SK-N-SH (cell line): ENCODE data around the gene SLC26A4. TPM values are rescaled to one million over a fixed set of nuclear protein-coding genes. Genes with fewer than 3 reads are reported as not detected.

Source experiments
- CTCF ChIA-PET: fragments of 300-600, 350-600 bp; formaldehyde crosslinking; extraction: SDS; loops from one replicate; lab custom pipeline; 2021; lab: Yijun Ruan, JAX
- POLR2A ChIA-PET: fragments of 350-600 bp; sonication (Branson Sonifier 250); formaldehyde crosslinking; extraction: SDS; loops from one replicate; lab custom pipeline; 2020; ENCODE audit warnings: antibody characterized with exemption, inconsistent platforms; lab: Yijun Ruan, JAX
- DNase-seq: peaks from one replicate; pipeline ENCODE4 v3.0.0; 2012
- H2AFZ ChIP-seq: fragments of 200-600 bp; sonication (generic); 2 replicates; pipeline ENCODE4 v1.8.1; 2016; ENCODE audit warnings: antibody characterized with exemption, mild to moderate bottlenecking, low read depth
- H3F3A ChIP-seq: fragments of 200-600 bp; sonication (generic); replicated peaks from 2 replicates; pipeline ENCODE3; 2016; ENCODE audit warnings: antibody characterized with exemption, mild to moderate bottlenecking; ENCODE audit not compliant: insufficient read depth
- H3K27ac ChIP-seq, 2 experiments: fragments of 200-500 bp in 1 of 2; fragments of 200-600 bp in 1 of 2; sonication (Bioruptor generic) in 1 of 2; sonication (generic), shearing (Covaris generic) in 1 of 2; 2 replicates each; pipeline versions ENCODE4 v1.5.1 to v1.6.1; 2014 to 2016; ENCODE audit warnings: low read depth in 2 of 2, inconsistent platforms in 1 of 2, low read length in 1 of 2, mild to moderate bottlenecking in 1 of 2, mixed read lengths in 1 of 2
- H3K27me3 ChIP-seq: fragments of 200-600 bp; sonication (generic), shearing (Covaris generic); 2 replicates; pipeline ENCODE4 v1.6.1; 2016; ENCODE audit warnings: mixed run types; ENCODE audit not compliant: insufficient read depth
- H3K36me3 ChIP-seq, 2 experiments: fragments of 200-500 bp in 1 of 2; fragments of 200-600 bp in 1 of 2; sonication (Bioruptor generic) in 1 of 2; sonication (generic) in 1 of 2; replicated peaks in 1 of 2; 2 replicates each; pipeline versions ENCODE3 to v1.5.1; 2014 to 2016; ENCODE audit warnings: low read length in 1 of 2, mild to moderate bottlenecking in 1 of 2; ENCODE audit not compliant: insufficient read depth in 2 of 2, control insufficient read depth in 1 of 2
- H3K4me1 ChIP-seq, 2 experiments: fragments of 200-500 bp in 1 of 2; fragments of 200-600 bp in 1 of 2; sonication (Bioruptor generic) in 1 of 2; sonication (generic), shearing (Covaris generic) in 1 of 2; 2 replicates each; pipeline versions ENCODE4 v1.5.1 to v1.6.1; 2014 to 2016; ENCODE audit warnings: low read depth in 1 of 2, low read length in 1 of 2, mixed run types in 1 of 2; ENCODE audit not compliant: insufficient read depth in 2 of 2, control insufficient read depth in 1 of 2
- H3K4me2 ChIP-seq: fragments of 200-600 bp; sonication (generic), shearing (Covaris generic); 2 replicates; pipeline ENCODE4 v1.6.1; 2017; ENCODE audit warnings: mixed run types
- H3K4me3 ChIP-seq, 2 experiments: fragments of 200-500 bp in 1 of 2; fragments of 200-600 bp in 1 of 2; sonication (Bioruptor generic) in 1 of 2; sonication (generic), shearing (Covaris generic) in 1 of 2; 2 replicates each; pipeline versions ENCODE4 v1.5.1 to v1.8.1; 2014 to 2016; ENCODE audit warnings: low read depth in 2 of 2, inconsistent platforms in 1 of 2, low read length in 1 of 2, mild to moderate bottlenecking in 1 of 2, mixed read lengths in 1 of 2, moderate library complexity in 1 of 2
- H3K79me2 ChIP-seq: fragments of 200-600 bp; sonication (generic); 2 replicates; pipeline ENCODE4 v1.8.1; 2017; ENCODE audit warnings: mild to moderate bottlenecking; ENCODE audit not compliant: insufficient read depth
- H3K9ac ChIP-seq: fragments of 200-600 bp; sonication (generic); 2 replicates; pipeline ENCODE4 v1.6.1; 2017; ENCODE audit warnings: mixed run types
- H3K9me2 ChIP-seq: fragments of 200-600 bp; sonication (generic); 2 replicates; pipeline ENCODE4 v1.6.1; 2017; ENCODE audit warnings: mixed run types
- H3K9me3 ChIP-seq: fragments of 200-600 bp; sonication (generic); 2 replicates; pipeline ENCODE4 v1.6.1; 2017; ENCODE audit warnings: mixed run types, mild to moderate bottlenecking, moderate library complexity
- H4K20me1 ChIP-seq: fragments of 200-600 bp; sonication (generic); 2 replicates; pipeline ENCODE4 v1.6.1; 2017; ENCODE audit warnings: mild to moderate bottlenecking, mixed run types; ENCODE audit not compliant: insufficient read depth
- CHD2 ChIP-seq: fragments of 150-350 bp; IDR thresholded peaks from 2 replicates; pipeline ENCODE4 v1.6.1; 2018; ENCODE audit warnings: low read length; ENCODE audit not compliant: partially characterized antibody
- ELF1 ChIP-seq: IDR thresholded peaks from 2 replicates; pipeline ENCODE4 v1.4.0; 2012
- EZH2phosphoT487 ChIP-seq: fragments of 200-600 bp; sonication (generic); IDR thresholded peaks from 2 replicates; pipeline ENCODE4 v1.6.1; 2017; ENCODE audit warnings: low read depth, mixed run types, mild to moderate bottlenecking, antibody characterized with exemption, moderate library complexity, borderline replicate concordance
- FOXJ3 ChIP-seq: sonication (generic); formaldehyde crosslinking; IDR thresholded peaks from 2 replicates; pipeline ENCODE4 v1.5.1; 2020; ENCODE audit warnings: mild to moderate bottlenecking, missing genetic modification reagents
- FOXM1 ChIP-seq: IDR thresholded peaks from 2 replicates; pipeline ENCODE4 v1.4.0; 2012; ENCODE audit warnings: low read depth, mild to moderate bottlenecking
- GABPA ChIP-seq: IDR thresholded peaks from 2 replicates; pipeline ENCODE4 v1.4.0; 2012; ENCODE audit warnings: low read depth, mild to moderate bottlenecking
- GATA2 ChIP-seq: sonication (generic); formaldehyde crosslinking; IDR thresholded peaks from 2 replicates; pipeline ENCODE4 v1.5.0; 2020; ENCODE audit warnings: mild to moderate bottlenecking, missing genetic modification reagents
- IRF3 ChIP-seq: fragments of 150-350 bp; IDR thresholded peaks from 2 replicates; pipeline ENCODE4 v1.6.1; 2016; ENCODE audit warnings: mild to moderate bottlenecking, low read depth, low read length
- JUND ChIP-seq: IDR thresholded peaks from 2 replicates; pipeline ENCODE4 v1.4.0; 2012
- NFIC ChIP-seq: IDR thresholded peaks from 2 replicates; pipeline ENCODE4 v1.4.0; 2012; ENCODE audit warnings: borderline replicate concordance
- RAD21 ChIP-seq: IDR thresholded peaks from 2 replicates; pipeline ENCODE4 v1.6.1; 2012; ENCODE audit warnings: mild to moderate bottlenecking, low read length
- RFX5 ChIP-seq: IDR thresholded peaks from 2 replicates; pipeline ENCODE4 v1.6.1; 2012; ENCODE audit warnings: mild to moderate bottlenecking, improper control_type of control experiment, low read length
- RXRA ChIP-seq: IDR thresholded peaks from 2 replicates; pipeline ENCODE4 v1.4.0; 2012; ENCODE audit warnings: low read depth, mild to moderate bottlenecking, borderline replicate concordance
- TAF1 ChIP-seq: IDR thresholded peaks from 2 replicates; pipeline ENCODE4 v1.6.1; 2012; ENCODE audit warnings: low read depth, mild to moderate bottlenecking, low read length, moderate library complexity, borderline replicate concordance
- TCF12 ChIP-seq: IDR thresholded peaks from 2 replicates; pipeline ENCODE4 v1.4.0; 2012
- TEAD4 ChIP-seq: IDR thresholded peaks from 2 replicates; pipeline ENCODE4 v1.4.0; 2012; ENCODE audit warnings: mild to moderate bottlenecking, borderline replicate concordance; ENCODE audit not compliant: insufficient read depth
- YY1 ChIP-seq: IDR thresholded peaks from 2 replicates; pipeline ENCODE4 v1.4.0; 2012; ENCODE audit warnings: low read depth, mild to moderate bottlenecking
- ZBTB33 ChIP-seq: IDR thresholded peaks from 2 replicates; pipeline ENCODE4 v1.4.0; 2012; ENCODE audit warnings: low read depth, borderline replicate concordance
- WGBS: methylation state at CpG from one replicate; pipeline ENCODE4 v1.1.6; 2017; ENCODE audit warnings: low lambda C conversion rate; 5-methylcytosine and 5-hydroxymethylcytosine counted together
- polyA plus RNA-seq, 3 experiments: library from polyadenylated mRNA; depleted of rRNA; stranded (reverse); fragments of >200 nt; gene quantifications; 2 replicates each; pipeline ENCODE4 v1.2.3, GENCODE V29; 2012
- TF ChIP-seq, protein P1 (sequence below): IDR thresholded peaks from 2 replicates; pipeline ENCODE4 v1.4.0; 2012; ENCODE audit warnings: low read depth, borderline replicate concordance
- TF ChIP-seq, protein P2 (sequence below): IDR thresholded peaks from 2 replicates; pipeline ENCODE4 v1.4.0; 2012; ENCODE audit warnings: low read depth

The SLC26A4 gene
- polyA plus RNA-seq, 1 of the 3 experiments (the other 2 are of a cell fraction), result 0.61 TPM

- Histone ChIP-seq H3K79me2 (0 out of 2 replicates have a peak, but pooled peaks cover 7% of the 10 kb centered on the region), H3K27me3 (no peaks in the 10 kb centered on the region), H2AFZ (no peak overlapping the region), H3K36me3 (peaks cover 20 to 85% of the 10 kb centered on the region in 2 experiments), H3K9me2 (no peaks in the 10 kb centered on the region), H3K4me2 (no peak overlapping the region), H3K9ac (no peak overlapping the region), H3K9me3 (no peaks in the 10 kb centered on the region), H3K4me1 (peaks cover 20 to 33% of the 10 kb centered on the region in 2 experiments), H3F3A (peaks cover 9% of the 10 kb centered on the region), H4K20me1 (no peaks in the 10 kb centered on the region), H3K27ac (peak overlapping the region; percentile 13 to 39; a peak in 2 of 4 replicates), H3K4me3 (no peak overlapping the region)
- CTCF ChIA-PET, result no interaction called here
- POLR2A ChIA-PET, result no interaction called here
- 90% methylated on average over 1 of the region's 1 CpG for WGBS
- no peak for TF ChIP-seq TAF1
- TF ChIP-seq FOXJ3 (CRISPR knock-in tag), result no peak
- TF ChIP-seq ELF1, result no peak
- no peak for TF ChIP-seq GATA2 (CRISPR knock-in tag)
- no peak for TF ChIP-seq ZBTB33
- TF ChIP-seq, protein P1, sequence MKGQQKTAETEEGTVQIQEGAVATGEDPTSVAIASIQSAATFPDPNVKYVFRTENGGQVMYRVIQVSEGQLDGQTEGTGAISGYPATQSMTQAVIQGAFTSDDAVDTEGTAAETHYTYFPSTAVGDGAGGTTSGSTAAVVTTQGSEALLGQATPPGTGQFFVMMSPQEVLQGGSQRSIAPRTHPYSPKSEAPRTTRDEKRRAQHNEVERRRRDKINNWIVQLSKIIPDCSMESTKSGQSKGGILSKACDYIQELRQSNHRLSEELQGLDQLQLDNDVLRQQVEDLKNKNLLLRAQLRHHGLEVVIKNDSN, result no peak
- TF ChIP-seq IRF3, result no peak
- TF ChIP-seq CHD2, result no peak
- TF ChIP-seq GABPA, result no peak
- no peak for TF ChIP-seq TEAD4
- TF ChIP-seq EZH2phosphoT487, result no peak
- TF ChIP-seq TCF12, result no peak
- no peak for TF ChIP-seq NFIC
- no peak for TF ChIP-seq RFX5
- no peak for DNase-seq
Measured at GRCh38 chr7:107613439-107613838, 47.2 kb upstream of the SLC26A4 start.

GRCh38 chr7:107613948-107614347, 46.7 kb upstream of the SLC26A4 start:
- H3K4me1 ChIP-seq, result peaks cover 20 to 28% of the 10 kb centered on the region in 2 experiments
- no peaks in the 10 kb centered on the region for H3K9me2 ChIP-seq
- no peak overlapping the region for H2AFZ ChIP-seq
- H3K36me3 ChIP-seq, result peaks cover 24 to 85% of the 10 kb centered on the region in 2 experiments
- no peak for TF ChIP-seq TCF12
- no peak for TF ChIP-seq JUND
- TF ChIP-seq FOXJ3 (CRISPR knock-in tag), result no peak
- no peak for TF ChIP-seq YY1
- no peak for TF ChIP-seq FOXM1
- no peak for TF ChIP-seq RAD21
- TF ChIP-seq RXRA, result no peak
- TF ChIP-seq GABPA, result no peak
- TF ChIP-seq, protein P2, sequence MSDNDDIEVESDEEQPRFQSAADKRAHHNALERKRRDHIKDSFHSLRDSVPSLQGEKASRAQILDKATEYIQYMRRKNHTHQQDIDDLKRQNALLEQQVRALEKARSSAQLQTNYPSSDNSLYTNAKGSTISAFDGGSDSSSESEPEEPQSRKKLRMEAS, result no peak; the same call in 1 of the 2 replicates
- ChIA-PET CTCF (interaction anchor here (1.0 kb wide), 1 partner anchor 34 kb away, joined by 3 read pairs; the partner anchor contains the start of gene BCAP29), POLR2A (no interaction called here)
- peaks cover 11% of the 10 kb centered on the region for H3F3A ChIP-seq
- no peak for DNase-seq
- no peaks in the 10 kb centered on the region for H3K27me3 ChIP-seq
- H3K79me2 ChIP-seq, result 0 out of 2 replicates have a peak, but pooled peaks cover 7% of the 10 kb centered on the region
- H3K27ac ChIP-seq, result peak overlapping the region; percentile 7 to 39; a peak in 2 of 4 replicates
- H3K4me3 ChIP-seq, result no peak overlapping the region
- H3K9ac ChIP-seq, result no peak overlapping the region
- H3K4me2 ChIP-seq, result peak overlapping the region; percentile 35
- H4K20me1 ChIP-seq, result no peaks in the 10 kb centered on the region
- H3K9me3 ChIP-seq, result no peaks in the 10 kb centered on the region
